CD4-positive, alpha-beta memory T cell (primary cell): Measurements from ENCODE around the gene PLCB1. TPM values are rescaled to one million over a fixed set of nuclear protein-coding genes. Genes with fewer than 3 reads are reported as not detected.

Source experiments
- CTCF ChIA-PET: fragments of 350-600 bp; sonication (Branson Sonifier 250); formaldehyde crosslinking; loops from one replicate; lab custom pipeline; 2021; ENCODE audit warnings: inconsistent platforms; ENCODE audit not compliant: partially characterized antibody; lab: Charles Lee
- POLR2A ChIA-PET: fragments of 350-600 bp; sonication (Branson Sonifier 250); formaldehyde crosslinking; loops from one replicate; lab custom pipeline; 2021; ENCODE audit not compliant: partially characterized antibody; lab: Charles Lee
- DNase-seq, 5 donors: peaks; one replicate each; pipeline versions ENCODE4 v3.0.0 to v3.0.0-alpha.2; 2020 to 2022; ENCODE audit warnings: mixed read lengths in 1 of 5
- H3K27ac ChIP-seq: one replicate; pipeline ENCODE4 v1.7.0; 2013; ENCODE audit warnings: low read depth, low read length
- H3K27me3 ChIP-seq: 2 replicates; pipeline ENCODE4 v1.7.0; 2013; ENCODE audit warnings: mild to moderate bottlenecking, low read length, moderate library complexity; ENCODE audit not compliant: insufficient read depth
- H3K36me3 ChIP-seq: 2 replicates; pipeline ENCODE4 v1.7.0; 2013; ENCODE audit warnings: mild to moderate bottlenecking, low read length, moderate library complexity; ENCODE audit not compliant: insufficient read depth
- H3K4me1 ChIP-seq: 2 replicates; pipeline ENCODE4 v1.7.0; 2013; ENCODE audit warnings: mild to moderate bottlenecking, low read length, moderate library complexity; ENCODE audit not compliant: insufficient read depth
- H3K4me3 ChIP-seq, 2 donors: one replicate each; pipeline ENCODE4 v1.7.0; 2013; ENCODE audit warnings: low read length in 2 of 2, mild to moderate bottlenecking in 1 of 2
- H3K9me3 ChIP-seq, 2 donors: one replicate each; pipeline ENCODE4 v1.7.0; 2013; ENCODE audit warnings: low read length in 2 of 2, control low read depth in 1 of 2; ENCODE audit not compliant: control insufficient read depth in 1 of 2
- H3K27ac Mint-ChIP-seq, 7 donors: one replicate each; pipeline ENCODE4 v1.8.0; 2020 to 2021; ENCODE audit warnings: mixed read lengths in 7 of 7, mild to moderate bottlenecking in 6 of 7, inconsistent platforms in 3 of 7, moderate library complexity in 3 of 7
- H3K27me3 Mint-ChIP-seq, 2 donors: one replicate each; pipeline ENCODE4 v1.8.0; 2020 to 2021; ENCODE audit warnings: mixed read lengths in 2 of 2
- H3K36me3 Mint-ChIP-seq, 2 donors: one replicate each; pipeline ENCODE4 v1.8.0; 2020 to 2021; ENCODE audit warnings: mixed read lengths in 2 of 2, inconsistent platforms in 1 of 2, mild to moderate bottlenecking in 1 of 2
- H3K4me1 Mint-ChIP-seq, 4 donors: one replicate each; pipeline ENCODE4 v1.8.0; 2020 to 2021; ENCODE audit warnings: mixed read lengths in 4 of 4, mild to moderate bottlenecking in 1 of 4
- H3K4me3 Mint-ChIP-seq, 8 donors: one replicate each; pipeline ENCODE4 v1.8.0; 2020 to 2021; ENCODE audit warnings: mixed read lengths in 8 of 8, mild to moderate bottlenecking in 7 of 8, moderate library complexity in 6 of 8, inconsistent platforms in 3 of 8
- H3K9me3 Mint-ChIP-seq, 8 donors: one replicate each; pipeline ENCODE4 v1.8.0; 2020 to 2021; ENCODE audit warnings: mixed read lengths in 8 of 8, mild to moderate bottlenecking in 5 of 8, inconsistent platforms in 3 of 8, moderate library complexity in 1 of 8
- intact Hi-C: fragments of 100-400 bp; cut with micrococcal nuclease; formaldehyde crosslinking; loops from one replicate; pipeline ENCODE4 v1.15.1; 2023
- polyA plus RNA-seq, 2 donors: library from polyadenylated mRNA; unstranded; fragments of 300-500 nt; fragmentation: Illumina TruSeq; gene quantifications; one replicate each; pipeline ENCODE4 v1.2.3, GENCODE V29; 2021
- total RNA-seq, 2 experiments: library from RNA; stranded (reverse); gene quantifications; one replicate each; pipeline ENCODE4 v1.2.3, GENCODE V29; 2021

PLCB1 gene
- total and polyA plus RNA-seq, 4 experiments from 2014 or later, result 5.5 to 9.6 (median 8.2) TPM

DNA sequence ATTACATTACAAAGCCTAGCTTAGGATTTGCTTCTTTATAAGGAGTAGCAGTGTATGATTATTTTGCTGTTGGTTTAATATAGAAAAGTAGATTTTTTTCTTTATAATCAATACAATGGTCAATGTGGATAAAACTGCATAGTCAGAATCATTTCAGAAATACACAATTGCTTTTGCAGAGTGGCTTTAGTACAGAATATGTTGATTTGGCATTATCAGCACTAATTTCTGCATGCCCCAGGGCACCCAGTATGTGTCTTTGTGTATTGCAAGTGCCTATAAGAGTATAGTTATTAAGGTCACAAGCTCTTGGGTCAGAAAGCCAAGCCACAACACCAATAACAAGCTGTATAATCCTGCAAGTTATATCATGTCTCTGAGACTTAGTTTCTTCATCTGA is 258.4 kb downstream of the PLCB1 start:
- Mint-ChIP-seq H3K27me3 (peaks cover 0 to 1% of the 10 kb centered on the region in 2 donors), H3K36me3 (no peaks in the 10 kb centered on the region), H3K4me1 (peaks cover 9 to 18% (median 12%) of the 10 kb centered on the region in 4 donors), H3K9me3 (no peaks in the 10 kb centered on the region), H3K4me3 (no peak overlapping the region), H3K27ac (no peak overlapping the region)
- Histone ChIP-seq H3K4me1 (no peaks in the 10 kb centered on the region), H3K36me3 (no peaks in the 10 kb centered on the region), H3K27ac (no peak overlapping the region), H3K4me3 (no peak overlapping the region), H3K9me3 (no peaks in the 10 kb centered on the region), H3K27me3 (no peaks in the 10 kb centered on the region)
- CTCF ChIA-PET, result interaction anchor here (0.5 to 7.4 kb wide), 10 partner anchors 9 to 454 kb away, joined by 3 to 101 read pairs (median 4); no protein-coding TSS in a partner anchor
- no peak for DNase-seq
- POLR2A ChIA-PET, result no interaction called here
- intact Hi-C loops, result no loop called here

DNA sequence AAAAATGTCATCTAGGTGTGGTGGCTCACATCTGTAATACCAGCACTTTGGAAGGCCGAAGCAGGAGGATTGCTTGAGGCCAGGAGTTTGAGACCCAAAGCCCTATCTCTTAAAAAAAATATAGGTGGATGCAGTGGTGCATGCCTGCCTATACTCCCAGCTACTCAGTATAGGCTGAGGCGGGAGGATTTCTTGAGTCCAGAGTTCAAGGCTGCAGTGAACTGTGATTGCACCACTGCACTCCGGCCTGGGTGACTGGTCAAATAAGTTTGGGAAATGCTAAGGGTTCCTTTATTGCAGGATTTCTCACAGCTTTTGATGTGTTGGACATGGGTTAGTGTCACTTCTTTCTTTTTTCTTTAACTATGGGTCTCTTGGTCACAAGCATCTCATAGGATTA is 261.3 kb downstream of the PLCB1 start:
- H3K4me3 ChIP-seq, result no peak overlapping the region
- H3K4me1 ChIP-seq, result no peaks in the 10 kb centered on the region
- H3K27ac ChIP-seq, result no peak overlapping the region
- Mint-ChIP-seq H3K4me1 (peaks cover 0 to 1% (median under 1%) of the 10 kb centered on the region in 4 donors), H3K27ac (no peak overlapping the region), H3K36me3 (no peaks in the 10 kb centered on the region), H3K9me3 (no peaks in the 10 kb centered on the region), H3K27me3 (no peaks in the 10 kb centered on the region), H3K4me3 (no peak overlapping the region)
- ChIA-PET CTCF (interaction anchor here (7.4 kb wide), 1 partner anchor 348 kb away, joined by 101 read pairs; no protein-coding TSS in a partner anchor), POLR2A (no interaction called here)
- H3K9me3 ChIP-seq, result no peaks in the 10 kb centered on the region
- no peaks in the 10 kb centered on the region for H3K36me3 ChIP-seq
- H3K27me3 ChIP-seq, result no peaks in the 10 kb centered on the region
- intact Hi-C loops, result no loop called here
- no peak for DNase-seq

DNA sequence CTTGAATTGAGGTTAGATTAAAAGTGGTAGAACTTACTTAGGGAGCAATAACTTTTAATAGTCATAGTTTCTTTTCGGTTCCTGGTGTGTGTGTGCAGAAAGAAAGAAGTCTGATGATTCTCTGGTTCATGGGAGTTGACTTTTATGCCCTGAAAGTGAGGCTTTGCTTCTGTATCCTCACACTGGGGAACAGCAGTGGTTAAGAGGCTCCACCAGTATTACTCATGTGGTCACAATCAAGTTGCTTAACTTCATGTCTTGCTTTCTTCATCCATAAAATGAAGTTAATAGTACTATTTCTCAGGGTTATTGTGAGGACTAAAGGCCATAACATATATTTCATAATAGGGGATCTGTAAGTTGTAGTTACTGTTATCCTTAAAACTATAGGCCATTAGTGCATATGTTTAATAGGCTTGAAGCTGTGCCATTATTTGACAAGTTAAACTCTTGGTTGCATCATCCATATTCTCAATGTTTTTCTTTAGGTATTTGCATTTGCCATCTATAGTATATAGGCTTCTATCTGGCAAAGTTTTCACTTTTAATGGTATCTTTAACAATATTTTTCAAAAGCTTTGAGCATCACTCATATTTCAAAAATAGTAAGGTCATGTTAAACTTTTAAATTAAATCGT is 262.4 kb downstream of the PLCB1 start:
- Mint-ChIP-seq H3K36me3 (no peaks in the 10 kb centered on the region), H3K4me1 (peaks cover 0 to under 1% (median under 1%) of the 10 kb centered on the region in 4 donors), H3K27me3 (no peaks in the 10 kb centered on the region), H3K4me3 (no peak overlapping the region), H3K9me3 (no peaks in the 10 kb centered on the region), H3K27ac (peak overlapping the region in 1 of 7 donors; percentile 62)
- H3K36me3 ChIP-seq, result no peaks in the 10 kb centered on the region
- no peaks in the 10 kb centered on the region for H3K27me3 ChIP-seq
- no peaks in the 10 kb centered on the region for H3K4me1 ChIP-seq
- ChIA-PET CTCF (no interaction called here), POLR2A (no interaction called here)
- DNase-seq, result no peak
- no peak overlapping the region for H3K27ac ChIP-seq
- H3K4me3 ChIP-seq, result no peak overlapping the region
- intact Hi-C loops, result no loop called here
- H3K9me3 ChIP-seq, result no peaks in the 10 kb centered on the region

DNA sequence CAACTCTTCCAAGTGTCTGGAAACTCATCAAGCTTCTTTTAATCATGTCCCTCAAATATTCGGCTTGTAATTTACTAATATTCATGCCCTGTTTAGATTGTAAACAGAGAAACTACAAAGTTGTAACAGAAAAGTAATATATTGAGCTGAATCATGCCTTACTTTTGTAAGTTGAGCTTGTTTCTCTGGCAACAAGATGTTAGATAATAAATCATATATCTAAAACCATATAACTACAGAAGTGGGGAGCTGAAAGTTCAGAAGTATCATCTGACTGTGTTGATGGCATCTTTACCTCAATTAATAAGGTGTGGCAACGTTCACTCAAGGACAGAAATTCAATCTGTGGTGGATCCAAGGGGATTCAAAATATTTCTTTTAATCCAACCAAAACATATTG is 263.9 kb downstream of the PLCB1 start:
- no peaks in the 10 kb centered on the region for H3K27me3 ChIP-seq
- intact Hi-C loops, result no loop called here

DNA sequence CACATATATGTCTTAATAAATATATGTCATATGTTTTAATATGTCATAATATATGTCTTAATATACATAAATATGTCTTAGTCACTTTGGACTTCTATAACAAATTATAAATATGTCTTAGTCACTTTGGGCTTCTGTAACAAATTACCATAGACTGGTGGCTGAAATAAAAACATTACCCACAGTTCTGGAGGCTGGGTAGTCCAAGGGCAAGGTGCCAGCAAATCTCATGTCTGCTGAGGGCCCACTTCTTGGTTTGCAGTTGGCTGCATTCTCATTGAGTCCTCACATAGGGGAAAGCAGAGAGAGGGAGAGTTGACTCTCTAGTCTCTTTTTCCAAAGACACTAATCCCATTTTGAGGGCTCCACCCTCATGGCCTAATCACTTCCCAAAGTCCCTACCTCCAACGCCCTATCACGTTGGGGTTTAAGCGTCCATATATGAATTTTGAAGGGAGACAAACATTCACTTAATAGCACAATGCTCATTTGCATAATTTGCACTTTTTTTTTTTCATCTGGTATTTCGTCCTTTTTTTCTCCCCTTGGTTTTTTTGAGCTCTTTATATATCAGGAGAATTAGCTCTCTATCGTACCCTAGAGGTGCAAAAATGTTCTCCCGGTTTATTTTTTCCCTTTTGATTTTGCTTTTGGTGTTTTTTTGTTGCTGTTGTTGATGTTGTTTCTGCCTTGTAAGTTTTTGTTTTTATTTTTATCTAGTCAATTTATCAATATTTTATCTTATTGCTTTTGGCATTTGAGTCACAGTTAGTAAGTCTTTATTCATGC is 266.4 kb downstream of the PLCB1 start:
- Histone ChIP-seq H3K27ac (no peak overlapping the region), H3K27me3 (no peaks in the 10 kb centered on the region), H3K36me3 (no peaks in the 10 kb centered on the region), H3K4me3 (no peak overlapping the region), H3K9me3 (no peaks in the 10 kb centered on the region), H3K4me1 (peaks cover 4% of the 10 kb centered on the region)
- POLR2A ChIA-PET, result no interaction called here
- Mint-ChIP-seq H3K36me3 (no peaks in the 10 kb centered on the region), H3K4me3 (no peak overlapping the region), H3K27me3 (no peaks in the 10 kb centered on the region), H3K27ac (no peak overlapping the region), H3K9me3 (no peaks in the 10 kb centered on the region), H3K4me1 (peaks cover 0 to 5% (median 4%) of the 10 kb centered on the region in 4 donors)
- intact Hi-C loops, result no loop called here
- CTCF ChIA-PET, result no interaction called here
- no peak for DNase-seq

More for the DNA sequence above, 263.9 kb downstream of the PLCB1 start:
- Mint-ChIP-seq H3K4me1 (peaks cover 0 to 5% (median 4%) of the 10 kb centered on the region in 4 donors), H3K36me3 (no peaks in the 10 kb centered on the region), H3K27ac (no peak overlapping the region), H3K4me3 (no peak overlapping the region), H3K27me3 (no peaks in the 10 kb centered on the region), H3K9me3 (no peaks in the 10 kb centered on the region)
- no peak overlapping the region for H3K27ac ChIP-seq
- ChIA-PET CTCF (interaction anchor here (0.8 to 1.1 kb wide), 2 partner anchors 264 to 352 kb away, joined by 3 to 4 read pairs; partner anchors contain the start of gene PLCB1), POLR2A (no interaction called here)
- H3K4me1 ChIP-seq, result peaks cover 4% of the 10 kb centered on the region
- H3K36me3 ChIP-seq, result no peaks in the 10 kb centered on the region
- no peaks in the 10 kb centered on the region for H3K9me3 ChIP-seq
- H3K4me3 ChIP-seq, result no peak overlapping the region
- DNase-seq, result no peak

DNA sequence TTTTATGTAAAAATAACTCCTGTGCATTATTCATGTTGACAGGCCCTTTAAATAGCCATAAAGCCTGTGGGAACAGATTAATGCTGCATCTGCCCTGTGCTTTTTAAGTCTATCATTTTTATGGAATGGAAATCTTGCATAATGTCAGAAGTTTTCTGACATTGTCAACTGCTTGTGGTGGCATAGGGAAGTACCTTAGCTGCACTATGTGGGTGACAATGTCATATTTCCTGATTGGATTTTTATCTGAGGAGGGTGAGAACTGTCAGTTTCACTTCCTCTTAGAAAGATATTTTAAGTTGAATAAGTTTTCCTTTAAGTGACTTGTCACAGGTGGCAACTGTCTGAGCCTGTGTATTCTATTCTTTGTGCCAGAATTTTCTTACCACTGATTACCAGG is 267.9 kb downstream of the PLCB1 start:
- no peaks in the 10 kb centered on the region for H3K36me3 Mint-ChIP-seq
- H3K36me3 ChIP-seq, result no peaks in the 10 kb centered on the region
- POLR2A ChIA-PET, result no interaction called here
- H3K4me1 Mint-ChIP-seq, result peaks cover 0 to 5% (median 4%) of the 10 kb centered on the region in 4 donors
- H3K27me3 Mint-ChIP-seq, result no peaks in the 10 kb centered on the region
- no peaks in the 10 kb centered on the region for H3K9me3 ChIP-seq
- no peak overlapping the region for H3K27ac Mint-ChIP-seq
- no peak for DNase-seq
- peaks cover 4% of the 10 kb centered on the region for H3K4me1 ChIP-seq
- CTCF ChIA-PET, result interaction anchor here (1.2 kb wide), 1 partner anchor 9 kb away, joined by 3 read pairs; no protein-coding TSS in a partner anchor
- H3K9me3 Mint-ChIP-seq, result no peaks in the 10 kb centered on the region
- H3K27ac ChIP-seq, result no peak overlapping the region
- H3K27me3 ChIP-seq, result no peaks in the 10 kb centered on the region
- no peak overlapping the region for H3K4me3 ChIP-seq
- peak overlapping the region in 1 of 8 donors; percentile 48 for H3K4me3 Mint-ChIP-seq
- intact Hi-C loops, result no loop called here

DNA sequence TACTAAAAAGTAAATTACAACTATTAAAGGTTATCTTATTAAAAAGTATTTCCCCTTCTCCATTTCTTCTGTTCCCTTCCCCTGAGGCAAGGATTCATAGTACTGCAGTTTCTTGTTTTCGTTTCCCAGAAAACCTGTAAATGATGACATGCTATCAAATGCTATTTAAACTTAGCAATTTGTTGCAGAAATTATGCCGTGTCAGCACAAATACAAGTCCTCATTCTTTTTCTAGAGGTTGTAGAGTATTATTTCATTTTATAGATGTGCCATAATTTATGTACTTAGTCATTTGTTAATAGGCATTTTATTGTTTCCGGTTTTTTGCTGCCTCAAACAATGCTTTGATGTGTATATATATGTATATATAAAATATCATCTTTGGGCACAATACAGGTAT is 268.4 kb downstream of the PLCB1 start:
- POLR2A ChIA-PET, result no interaction called here
- no peak overlapping the region for H3K27ac ChIP-seq
- CTCF ChIA-PET, result interaction anchor here (1.2 to 2.3 kb wide), 3 partner anchors 9 to 12 kb away, joined by 3 to 7 read pairs (median 3); no protein-coding TSS in a partner anchor

More for the DNA sequence above, 268.4 kb downstream of the PLCB1 start:
- Mint-ChIP-seq H3K27me3 (no peaks in the 10 kb centered on the region), H3K9me3 (no peaks in the 10 kb centered on the region), H3K36me3 (no peaks in the 10 kb centered on the region), H3K4me1 (peaks cover 0 to 5% (median 4%) of the 10 kb centered on the region in 4 donors), H3K27ac (no peak overlapping the region), H3K4me3 (peak overlapping the region in 1 of 8 donors; percentile 22)
- H3K9me3 ChIP-seq, result no peaks in the 10 kb centered on the region
- H3K4me1 ChIP-seq, result peaks cover 4% of the 10 kb centered on the region
- intact Hi-C loops, result no loop called here
- H3K4me3 ChIP-seq, result no peak overlapping the region
- H3K27me3 ChIP-seq, result no peaks in the 10 kb centered on the region
- H3K36me3 ChIP-seq, result no peaks in the 10 kb centered on the region
- no peak for DNase-seq
